ENCODE data around the gene TIGD3.

GRCh38 chr11:65404638-65405339 is 50.2 kb downstream of the TIGD3 start:
- no peak for TF ChIP-seq FOXA1 (IDR thresholded peaks at IDR 0.05)
- no peak for TF ChIP-seq ZNF384 (IDR thresholded peaks at IDR 0.05)
- TF ChIP-seq LEF1 (IDR thresholded peaks at IDR 0.05; ENCODE audit: borderline replicate concordance): no peak
- TF ChIP-seq FOXM1 (IDR thresholded peaks at IDR 0.05; ENCODE audit: borderline replicate concordance): no peak
- no peak for TF ChIP-seq ARNT (IDR thresholded peaks at IDR 0.05)
- no peak for TF ChIP-seq L3MBTL2 (conservative IDR thresholded peaks at IDR 0.05)
- no peak for TF ChIP-seq SP1 (IDR thresholded peaks at IDR 0.05)
- no peak for TF ChIP-seq SUZ12 (IDR thresholded peaks at IDR 0.05)
- TF ChIP-seq ELF4 (IDR thresholded peaks at IDR 0.05): no peak
- TF ChIP-seq BHLHE40 (IDR thresholded peaks at IDR 0.05; ENCODE audit: borderline replicate concordance): no peak
- TF ChIP-seq TARDBP (IDR thresholded peaks at IDR 0.05): no peak
